ENCODE measurements around the gene BACE1.

DNA sequence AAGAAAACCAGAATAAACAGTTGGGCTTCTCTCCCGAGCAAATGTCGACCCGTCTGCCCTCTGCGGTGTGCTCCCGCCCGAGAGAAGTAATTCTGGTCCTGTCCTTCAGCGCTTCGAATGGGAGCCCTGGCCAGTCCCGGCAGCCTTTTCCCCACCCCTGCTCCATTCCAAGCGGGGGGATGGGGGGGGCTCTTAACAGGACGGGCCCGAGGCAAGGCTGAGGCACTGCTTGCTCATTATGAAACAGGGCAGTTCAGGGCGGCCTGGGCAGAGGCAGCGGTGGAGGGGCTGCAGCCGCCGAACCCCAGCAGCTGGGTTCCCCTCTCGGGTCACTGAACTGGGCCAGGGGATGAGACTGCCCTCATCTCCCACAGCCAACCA lies 15.8 kb downstream of the BACE1 start:
- TF ChIP-seq, protein P1, sequence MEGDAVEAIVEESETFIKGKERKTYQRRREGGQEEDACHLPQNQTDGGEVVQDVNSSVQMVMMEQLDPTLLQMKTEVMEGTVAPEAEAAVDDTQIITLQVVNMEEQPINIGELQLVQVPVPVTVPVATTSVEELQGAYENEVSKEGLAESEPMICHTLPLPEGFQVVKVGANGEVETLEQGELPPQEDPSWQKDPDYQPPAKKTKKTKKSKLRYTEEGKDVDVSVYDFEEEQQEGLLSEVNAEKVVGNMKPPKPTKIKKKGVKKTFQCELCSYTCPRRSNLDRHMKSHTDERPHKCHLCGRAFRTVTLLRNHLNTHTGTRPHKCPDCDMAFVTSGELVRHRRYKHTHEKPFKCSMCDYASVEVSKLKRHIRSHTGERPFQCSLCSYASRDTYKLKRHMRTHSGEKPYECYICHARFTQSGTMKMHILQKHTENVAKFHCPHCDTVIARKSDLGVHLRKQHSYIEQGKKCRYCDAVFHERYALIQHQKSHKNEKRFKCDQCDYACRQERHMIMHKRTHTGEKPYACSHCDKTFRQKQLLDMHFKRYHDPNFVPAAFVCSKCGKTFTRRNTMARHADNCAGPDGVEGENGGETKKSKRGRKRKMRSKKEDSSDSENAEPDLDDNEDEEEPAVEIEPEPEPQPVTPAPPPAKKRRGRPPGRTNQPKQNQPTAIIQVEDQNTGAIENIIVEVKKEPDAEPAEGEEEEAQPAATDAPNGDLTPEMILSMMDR (IDR thresholded peaks at IDR 0.05; ENCODE audit: insufficient read depth, low read depth, low read length): no peak
- TF ChIP-seq EZH2 (IDR thresholded peaks at IDR 0.05; ENCODE audit: insufficient read depth, low read length): no peak

Data from astrocyte (in vitro differentiated cells and primary cell).